ENCODE measurements around the gene GTPBP4. TPM values are rescaled to one million over a fixed set of nuclear protein-coding genes. Genes with fewer than 3 reads are reported as not detected.
A peak's percentile ranks its signal among the peaks of the same experiment; 100 is the strongest.

Gene GTPBP4
- total RNA-seq, 1 donor from 2014 or later = 73.8 TPM

DNA sequence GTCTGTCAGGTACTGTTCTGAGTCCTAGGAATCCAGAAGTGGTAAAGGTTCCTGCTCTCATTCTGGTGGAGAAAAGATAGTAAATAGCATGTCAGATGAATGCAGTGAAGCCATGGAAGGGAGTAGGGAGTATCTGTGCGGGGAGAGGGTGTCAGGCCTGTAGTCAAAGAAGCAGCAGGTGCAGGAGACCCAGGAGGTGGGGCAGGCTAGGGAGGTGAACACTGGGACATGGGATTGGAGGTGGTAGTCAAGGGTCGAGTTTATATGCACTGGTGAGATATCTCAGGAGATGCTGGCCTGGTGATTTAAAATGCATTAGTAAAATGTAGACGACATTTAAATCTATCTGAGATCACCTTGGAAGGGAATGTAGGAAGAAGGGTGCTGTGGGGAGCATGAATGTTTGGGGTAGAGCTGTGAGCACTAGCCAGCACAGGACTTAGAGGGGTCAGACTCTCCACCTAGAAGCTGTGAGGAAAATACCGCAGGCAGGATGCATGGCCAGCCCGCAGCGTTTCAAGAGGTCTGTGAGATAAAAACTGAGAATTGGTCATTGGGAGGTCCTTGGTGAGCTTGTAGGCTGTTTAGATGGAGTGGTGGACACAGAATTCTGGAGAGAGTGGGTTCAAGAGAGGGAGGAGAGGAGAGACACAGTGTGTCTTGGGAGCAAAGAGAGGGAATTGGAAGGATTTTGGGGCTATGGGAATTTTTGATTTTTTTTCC, 6.8 kb downstream of the GTPBP4 start:
- H3K36me3 Mint-ChIP-seq (ENCODE audit: low read depth) = peaks cover 83% of the 10 kb centered on the region
- intact Hi-C loops (cut with micrococcal nuclease) = no loop called here
- DNase-seq = no peak
- H3K27me3 Mint-ChIP-seq = no peaks in the 10 kb centered on the region
- ATAC-seq (ENCODE audit: low read depth) = no peak
- peaks cover 20% of the 10 kb centered on the region for H3K4me1 Mint-ChIP-seq
- CTCF ChIA-PET = no interaction called here
- no peak overlapping the region for H3K4me3 Mint-ChIP-seq
- H3K27ac Mint-ChIP-seq = peak overlapping the region; percentile 14
- no peaks in the 10 kb centered on the region for H3K9me3 Mint-ChIP-seq
- POLR2A ChIA-PET = no interaction called here
- TF ChIP-seq, protein P1, sequence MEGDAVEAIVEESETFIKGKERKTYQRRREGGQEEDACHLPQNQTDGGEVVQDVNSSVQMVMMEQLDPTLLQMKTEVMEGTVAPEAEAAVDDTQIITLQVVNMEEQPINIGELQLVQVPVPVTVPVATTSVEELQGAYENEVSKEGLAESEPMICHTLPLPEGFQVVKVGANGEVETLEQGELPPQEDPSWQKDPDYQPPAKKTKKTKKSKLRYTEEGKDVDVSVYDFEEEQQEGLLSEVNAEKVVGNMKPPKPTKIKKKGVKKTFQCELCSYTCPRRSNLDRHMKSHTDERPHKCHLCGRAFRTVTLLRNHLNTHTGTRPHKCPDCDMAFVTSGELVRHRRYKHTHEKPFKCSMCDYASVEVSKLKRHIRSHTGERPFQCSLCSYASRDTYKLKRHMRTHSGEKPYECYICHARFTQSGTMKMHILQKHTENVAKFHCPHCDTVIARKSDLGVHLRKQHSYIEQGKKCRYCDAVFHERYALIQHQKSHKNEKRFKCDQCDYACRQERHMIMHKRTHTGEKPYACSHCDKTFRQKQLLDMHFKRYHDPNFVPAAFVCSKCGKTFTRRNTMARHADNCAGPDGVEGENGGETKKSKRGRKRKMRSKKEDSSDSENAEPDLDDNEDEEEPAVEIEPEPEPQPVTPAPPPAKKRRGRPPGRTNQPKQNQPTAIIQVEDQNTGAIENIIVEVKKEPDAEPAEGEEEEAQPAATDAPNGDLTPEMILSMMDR (IDR thresholded peaks at IDR 0.05) = no peak

DNA sequence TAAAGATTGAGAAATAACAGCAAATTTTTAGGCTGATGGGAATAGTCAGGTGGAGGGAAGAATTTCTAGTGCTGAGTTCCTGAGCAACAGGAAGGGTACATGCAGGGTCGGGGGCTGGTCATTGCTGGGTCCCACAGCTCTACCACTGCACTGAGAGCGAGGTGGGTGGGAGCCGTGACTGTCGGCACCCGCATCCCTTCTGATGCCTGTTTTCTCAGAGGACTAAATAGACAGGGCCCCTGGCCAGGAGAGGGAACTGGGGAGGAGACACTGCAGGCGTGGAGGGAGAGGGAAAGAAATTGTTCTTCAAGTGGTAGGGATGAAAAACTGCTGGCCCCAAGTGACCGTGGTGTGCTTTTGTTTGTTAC, 7.3 kb downstream of the GTPBP4 start:
- CTCF ChIA-PET = no interaction called here
- POLR2A ChIA-PET = no interaction called here
- DNase-seq (no peak), ATAC-seq (ENCODE audit: low read depth) (no peak)
- no peak overlapping the region for H3K4me3 Mint-ChIP-seq
- intact Hi-C loops (cut with micrococcal nuclease) = no loop called here
- TF ChIP-seq, protein P1 (IDR thresholded peaks at IDR 0.05) = no peak
- H3K36me3 Mint-ChIP-seq (ENCODE audit: low read depth) = peaks cover 85% of the 10 kb centered on the region
- no peak overlapping the region for H3K27ac Mint-ChIP-seq
- no peaks in the 10 kb centered on the region for H3K27me3 Mint-ChIP-seq
- no peaks in the 10 kb centered on the region for H3K9me3 Mint-ChIP-seq
- H3K4me1 Mint-ChIP-seq = peaks cover 15% of the 10 kb centered on the region

DNA sequence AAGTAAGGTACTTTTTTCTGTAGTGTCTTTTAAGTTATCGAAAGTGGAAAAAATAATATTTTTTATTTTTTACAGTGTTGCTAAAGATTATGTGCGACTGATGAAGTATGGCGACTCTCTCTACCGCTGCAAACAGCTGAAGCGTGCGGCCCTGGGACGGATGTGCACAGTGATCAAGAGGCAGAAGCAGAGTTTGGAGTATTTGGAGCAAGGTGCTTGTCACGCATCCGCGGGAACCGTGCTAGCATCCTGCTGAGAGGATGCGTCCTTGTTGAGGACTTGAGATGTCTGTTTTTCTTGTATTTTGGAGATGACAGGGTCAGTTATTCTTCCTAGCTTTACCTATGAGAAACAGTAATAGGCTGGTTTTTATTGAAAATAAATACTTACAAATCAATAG, 7.8 kb downstream of the GTPBP4 start:
- peaks cover 10% of the 10 kb centered on the region for H3K4me1 Mint-ChIP-seq
- no peaks in the 10 kb centered on the region for H3K27me3 Mint-ChIP-seq
- ChIA-PET CTCF (no interaction called here), POLR2A (no interaction called here)
- intact Hi-C loops (cut with micrococcal nuclease) = no loop called here
- peaks cover 85% of the 10 kb centered on the region for H3K36me3 Mint-ChIP-seq (ENCODE audit: low read depth)
- ATAC-seq (ENCODE audit: low read depth) = no peak
- H3K9me3 Mint-ChIP-seq = no peaks in the 10 kb centered on the region
- TF ChIP-seq, protein P1 (IDR thresholded peaks at IDR 0.05) = no peak
- DNase-seq = no peak
- H3K27ac Mint-ChIP-seq = no peak overlapping the region
- no peak overlapping the region for H3K4me3 Mint-ChIP-seq

DNA sequence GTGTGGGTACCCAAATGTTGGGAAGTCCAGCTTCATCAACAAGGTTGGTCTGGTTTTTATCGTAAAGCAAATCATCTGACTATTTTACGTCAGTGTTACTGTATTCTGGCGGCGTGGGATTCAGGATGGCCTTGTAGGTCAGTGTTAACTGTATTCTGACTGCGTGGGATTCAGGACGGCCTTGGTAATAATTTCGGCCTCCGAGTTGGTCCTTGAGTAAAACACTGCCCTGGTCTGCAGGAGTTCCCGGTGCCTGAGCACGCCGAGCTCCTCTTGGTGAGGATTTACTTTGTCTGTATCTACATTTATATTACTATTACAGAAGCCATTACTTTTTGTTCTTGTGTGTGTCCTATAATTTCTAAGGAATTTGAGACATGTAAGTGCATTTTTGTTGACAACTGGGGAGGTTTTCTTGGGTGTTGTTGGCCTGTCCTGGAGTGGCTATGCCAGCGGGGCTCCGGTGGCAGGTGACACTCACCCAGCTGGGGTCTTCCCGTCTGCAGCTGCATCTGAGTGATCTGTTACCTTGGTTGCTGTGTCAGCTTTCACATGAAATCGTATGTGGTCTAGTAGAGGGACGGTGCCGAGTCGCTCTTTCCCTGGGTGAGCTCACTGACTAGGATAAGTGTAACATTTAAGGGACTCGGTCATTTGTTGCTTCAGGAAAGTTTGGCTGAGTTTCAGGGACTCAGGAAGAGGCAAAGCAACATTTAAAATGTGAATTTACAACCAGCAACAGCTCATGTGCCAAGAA, 9.2 kb downstream of the GTPBP4 start:
- ChIA-PET POLR2A (no interaction called here), CTCF (no interaction called here)
- H3K27me3 Mint-ChIP-seq = no peaks in the 10 kb centered on the region
- no peak overlapping the region for H3K4me3 Mint-ChIP-seq
- ATAC-seq (ENCODE audit: low read depth) (no peak), DNase-seq (no peak)
- peaks cover 6% of the 10 kb centered on the region for H3K9me3 Mint-ChIP-seq
- peaks cover 94% of the 10 kb centered on the region for H3K36me3 Mint-ChIP-seq (ENCODE audit: low read depth)
- H3K27ac Mint-ChIP-seq = no peak overlapping the region
- peaks cover 5% of the 10 kb centered on the region for H3K4me1 Mint-ChIP-seq
- intact Hi-C loops (cut with micrococcal nuclease) = no loop called here
- TF ChIP-seq, protein P1 (IDR thresholded peaks at IDR 0.05) = no peak

DNA sequence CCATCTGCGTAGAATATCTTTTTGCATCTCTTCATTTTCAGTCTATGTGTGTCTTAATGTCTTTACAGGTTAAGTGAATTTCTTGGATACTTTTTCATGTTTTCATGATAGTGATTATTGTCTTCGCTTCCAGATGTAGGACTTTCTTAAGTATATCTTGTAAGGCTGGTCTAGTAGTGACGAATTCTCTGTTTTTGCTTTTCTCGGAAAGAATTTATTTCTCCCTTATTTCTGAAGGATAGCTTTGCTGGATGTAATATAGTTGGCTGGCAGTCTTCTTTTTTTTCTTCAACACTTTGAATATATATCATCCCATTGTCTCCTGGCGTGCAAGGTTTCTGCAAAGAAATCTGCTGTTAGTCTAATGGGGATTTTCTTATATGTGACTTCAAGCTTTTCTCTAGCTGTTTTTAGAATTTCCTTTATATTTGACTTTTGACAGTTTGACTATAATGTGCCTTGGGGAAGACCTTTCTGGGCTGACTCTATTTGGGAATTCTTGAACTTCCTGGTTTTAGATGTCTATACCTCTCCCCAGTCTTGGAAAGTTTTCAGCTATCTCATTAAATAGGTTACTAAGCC, 14.3 kb downstream of the GTPBP4 start:
- TF ChIP-seq, protein P1 (IDR thresholded peaks at IDR 0.05) = no peak
- ATAC-seq (ENCODE audit: low read depth) (no peak), DNase-seq (no peak)
- Mint-ChIP-seq H3K27me3 (no peaks in the 10 kb centered on the region), H3K36me3 (ENCODE audit: low read depth) (peaks cover 95% of the 10 kb centered on the region), H3K27ac (no peak overlapping the region), H3K9me3 (peaks cover 11% of the 10 kb centered on the region), H3K4me3 (no peak overlapping the region), H3K4me1 (no peaks in the 10 kb centered on the region)
- ChIA-PET POLR2A (interaction anchor here (0.6 kb wide), 1 partner anchor 46 kb away, joined by 3 read pairs; the partner anchor contains the start of gene IDI1), CTCF (no interaction called here)
- intact Hi-C loops (cut with micrococcal nuclease) = no loop called here
